Neuron (in vitro differentiated cells): ENCODE results near the gene CDH23.
"Not testable (repeated sequence)": the region's sequence is repeated elsewhere in the genome, so short reads cannot be mapped to it uniquely, and the experiment has no call there.

Experiments used
- H2AFZ ChIP-seq: one replicate; pipeline ENCODE4 v1.6.1; 2013; ENCODE audit warnings: low read depth, mild to moderate bottlenecking, inconsistent platforms, low read length, moderate library complexity
- H3K27me3 ChIP-seq: one replicate; pipeline ENCODE4 v1.6.1; 2013; ENCODE audit warnings: low read length; ENCODE audit not compliant: insufficient read depth
- H3K36me3 ChIP-seq: one replicate; pipeline ENCODE4 v1.6.1; 2013; ENCODE audit warnings: low read length; ENCODE audit not compliant: insufficient read depth
- H3K4me1 ChIP-seq: one replicate; pipeline ENCODE4 v1.6.1; 2013; ENCODE audit warnings: low read length; ENCODE audit not compliant: insufficient read depth
- H3K4me3 ChIP-seq: 2 replicates; pipeline ENCODE4 v1.5.1; 2013; ENCODE audit warnings: mild to moderate bottlenecking, low read length, moderate library complexity
- H3K9me3 ChIP-seq: one replicate; pipeline ENCODE4 v1.6.1; 2013; ENCODE audit warnings: low read length

Gene CDH23

DNA sequence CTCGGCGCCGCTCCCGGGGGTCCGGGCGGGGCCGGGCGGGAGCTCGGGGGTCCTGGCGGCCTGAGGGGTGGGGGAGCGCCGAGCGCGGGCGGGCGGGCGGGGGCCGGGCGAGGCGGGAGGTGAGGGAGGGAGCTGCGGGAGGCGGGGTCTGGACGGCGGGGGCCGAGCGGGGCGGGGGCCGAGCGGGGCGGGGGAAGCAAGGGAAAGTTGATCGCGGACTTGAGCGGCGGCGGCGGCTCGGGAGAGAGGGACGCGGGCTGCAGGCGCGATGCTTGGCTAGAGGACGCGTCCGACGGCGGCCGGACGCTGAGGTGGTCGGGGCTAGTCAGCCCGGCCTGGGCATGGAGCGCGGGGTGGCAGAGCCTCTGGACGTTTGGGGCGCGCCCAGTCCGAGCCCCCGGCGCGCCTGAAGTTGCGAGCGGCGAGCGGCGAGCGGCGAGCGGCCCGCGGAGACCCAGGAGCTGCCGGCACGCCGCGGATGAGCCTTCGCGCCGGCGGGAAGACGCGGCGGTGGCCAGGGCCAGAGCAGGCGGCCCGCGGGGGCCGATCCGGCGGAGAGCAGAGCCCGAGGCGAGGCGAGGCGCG lies at the start of gene CDH23:
Gene CDH23, plus strand, starts transcription at position 210 of the 585 bp plus-strand sequence. CDS start 42,912 bp downstream, outside the sequence.
- Histone ChIP-seq H3K4me1 (peaks cover 4% of the 10 kb centered on the region), H3K4me3 (peak within 1 kb of the TSS; percentile 9), H3K27me3 (peaks cover 86% of the 10 kb centered on the region), H3K36me3 (no peaks in the 10 kb centered on the region), H2AFZ (peak within 1 kb of the TSS; percentile 18), H3K9me3 (no peaks in the 10 kb centered on the region)

DNA sequence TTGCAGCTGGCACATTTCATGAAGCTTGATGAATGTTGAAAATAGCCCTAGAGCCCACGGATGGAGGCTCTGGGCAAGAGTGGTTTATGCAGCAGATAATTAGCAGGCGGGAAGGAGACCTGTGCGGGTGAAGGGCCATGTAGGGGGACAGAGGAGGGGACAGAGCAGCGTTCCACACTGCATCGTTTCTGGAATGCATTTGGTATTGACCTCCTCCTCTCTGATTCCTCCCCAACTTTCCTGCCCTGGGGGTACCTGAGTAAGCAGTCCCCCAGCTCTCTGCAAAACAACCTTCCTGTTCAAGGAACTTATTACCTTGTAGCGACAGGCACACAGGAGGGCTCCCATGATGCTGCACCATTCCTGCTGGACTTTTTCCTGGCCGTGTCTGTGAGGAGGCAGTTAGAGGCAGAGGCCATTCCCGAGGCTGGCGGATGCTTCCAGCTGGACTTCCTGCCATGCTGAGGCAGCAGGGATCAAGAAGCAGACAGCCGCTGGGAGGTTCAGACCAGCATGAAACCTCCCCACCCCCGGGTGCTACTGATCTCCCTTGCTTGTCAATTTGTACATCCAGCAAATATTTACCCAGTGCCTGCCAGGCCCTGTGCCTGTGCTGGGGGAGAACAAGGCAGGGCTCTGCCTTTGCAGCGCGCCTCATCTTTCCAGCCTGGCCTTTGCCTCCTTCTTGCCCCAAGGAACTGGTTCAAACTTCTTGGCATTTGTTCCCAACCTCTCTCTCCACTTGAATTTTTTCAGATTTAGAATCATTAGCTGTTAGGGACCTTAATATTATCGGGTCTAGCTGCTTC lies 48.9 kb upstream of the CDH23 start:
- no peak overlapping the region for H2AFZ ChIP-seq
- no peak overlapping the region for H3K4me3 ChIP-seq
- H3K9me3 ChIP-seq = no peaks in the 10 kb centered on the region
- peaks cover 33% of the 10 kb centered on the region for H3K4me1 ChIP-seq
- no peaks in the 10 kb centered on the region for H3K27me3 ChIP-seq
- no peaks in the 10 kb centered on the region for H3K36me3 ChIP-seq

DNA sequence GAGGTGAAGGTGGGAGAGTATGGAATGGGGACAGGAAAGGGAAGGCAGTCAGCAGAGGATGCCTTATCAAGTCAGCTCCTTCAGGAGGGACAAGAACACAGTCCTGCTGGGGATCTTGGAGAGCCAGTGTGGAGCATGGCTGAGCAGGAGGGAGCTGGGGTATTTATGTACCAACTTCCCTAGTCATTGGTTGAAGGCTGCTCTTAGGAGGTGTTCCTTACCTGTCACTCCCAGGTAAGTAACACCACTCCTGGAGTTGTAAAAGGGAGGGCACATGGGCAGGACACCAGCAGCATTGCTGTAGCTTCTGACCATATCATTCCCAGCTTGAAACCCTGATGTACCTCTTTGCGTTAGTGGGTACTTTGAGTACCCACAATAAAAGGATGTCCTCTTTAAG lies 47.9 kb upstream of the CDH23 start:
- Histone ChIP-seq H3K4me3 (no peak overlapping the region), H3K9me3 (no peaks in the 10 kb centered on the region), H3K27me3 (no peaks in the 10 kb centered on the region), H2AFZ (no peak overlapping the region), H3K36me3 (no peaks in the 10 kb centered on the region), H3K4me1 (peaks cover 22% of the 10 kb centered on the region)

DNA sequence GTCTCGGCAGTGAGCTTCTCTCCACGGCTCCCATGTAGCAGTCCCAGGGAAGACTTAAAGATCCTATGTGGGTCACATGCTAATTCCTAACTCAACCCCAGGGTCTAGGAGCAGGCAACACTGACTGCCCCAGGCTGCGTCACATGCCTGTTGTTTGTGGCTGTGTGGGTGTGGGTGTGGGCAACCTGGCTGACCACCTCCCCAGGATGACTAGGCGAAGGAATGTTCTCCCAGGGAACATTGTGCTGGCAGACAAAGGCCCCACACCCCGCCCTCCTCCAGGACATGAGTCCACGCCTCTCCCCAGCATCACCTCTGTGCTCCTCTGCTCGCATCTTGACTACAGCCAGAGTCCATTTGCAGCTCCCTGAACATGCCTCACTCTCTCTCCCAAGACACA lies 47.3 kb upstream of the CDH23 start:
- no peaks in the 10 kb centered on the region for H3K9me3 ChIP-seq
- no peak overlapping the region for H3K4me3 ChIP-seq
- no peaks in the 10 kb centered on the region for H3K36me3 ChIP-seq
- H3K27me3 ChIP-seq = no peaks in the 10 kb centered on the region
- H2AFZ ChIP-seq = no peak overlapping the region
- peaks cover 16% of the 10 kb centered on the region for H3K4me1 ChIP-seq

DNA sequence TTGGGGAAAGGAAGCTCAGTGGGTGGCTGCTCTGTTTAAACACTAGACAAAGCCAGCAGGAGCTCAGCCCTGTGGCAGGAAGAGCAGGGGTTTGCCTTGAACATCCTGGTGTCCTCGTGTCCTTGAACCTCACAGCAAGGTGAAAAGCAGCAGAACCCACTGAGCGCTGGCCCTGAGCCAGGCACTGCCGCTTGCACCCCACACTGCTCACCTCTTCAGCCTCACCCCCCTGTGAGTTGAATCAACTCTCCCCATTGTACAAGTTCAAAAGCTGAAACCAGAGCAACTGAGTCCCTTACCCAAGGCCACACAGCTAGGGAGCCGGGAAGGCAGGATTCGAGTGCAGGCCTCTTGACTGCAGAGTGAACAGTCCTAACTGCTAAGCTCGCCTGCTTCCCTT lies 45.6 kb upstream of the CDH23 start:
- Histone ChIP-seq H3K4me1 (no peaks in the 10 kb centered on the region), H2AFZ (no peak overlapping the region)

DNA sequence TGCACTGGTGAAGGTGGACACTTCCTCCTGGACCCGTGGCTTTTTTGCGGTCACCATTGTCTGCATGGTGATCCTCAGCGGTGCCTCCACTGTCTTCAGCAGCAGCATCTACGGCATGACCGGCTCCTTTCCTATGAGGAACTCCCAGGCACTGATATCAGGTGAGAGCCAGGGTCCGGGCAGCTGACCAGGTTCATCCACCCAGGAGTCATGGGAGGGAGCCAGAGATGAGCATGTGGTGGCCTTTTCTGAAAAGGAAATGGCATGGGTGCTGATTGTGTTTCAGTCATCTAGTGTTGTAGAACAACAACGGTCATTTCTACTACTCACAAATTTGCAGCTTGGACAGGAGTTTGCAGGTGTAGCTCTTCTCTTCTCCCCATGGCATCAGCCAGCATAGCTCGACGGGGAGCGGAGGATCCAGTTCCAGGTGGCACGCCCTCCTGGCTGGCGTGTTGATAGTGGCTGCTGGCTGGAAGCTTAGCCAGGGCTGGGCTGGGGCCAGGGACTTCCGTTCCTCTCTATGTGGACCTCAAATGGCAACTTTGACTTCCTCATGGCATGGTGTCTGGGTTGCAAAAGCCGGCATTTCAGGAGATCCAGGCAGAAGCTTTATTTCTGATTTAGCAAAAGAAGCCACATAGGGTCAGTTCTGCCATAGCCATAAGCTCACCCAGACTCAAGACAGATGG lies 44.9 kb upstream of the CDH23 start:
- Histone ChIP-seq H3K9me3 (no peaks in the 10 kb centered on the region), H3K4me1 (no peaks in the 10 kb centered on the region), H3K27me3 (no peaks in the 10 kb centered on the region), H3K4me3 (no peak overlapping the region), H3K36me3 (no peaks in the 10 kb centered on the region), H2AFZ (no peak overlapping the region)

More for the DNA sequence above, 45.6 kb upstream of the CDH23 start:
- no peak overlapping the region for H3K4me3 ChIP-seq
- H3K27me3 ChIP-seq = no peaks in the 10 kb centered on the region
- no peaks in the 10 kb centered on the region for H3K36me3 ChIP-seq
- H3K9me3 ChIP-seq = no peaks in the 10 kb centered on the region

DNA sequence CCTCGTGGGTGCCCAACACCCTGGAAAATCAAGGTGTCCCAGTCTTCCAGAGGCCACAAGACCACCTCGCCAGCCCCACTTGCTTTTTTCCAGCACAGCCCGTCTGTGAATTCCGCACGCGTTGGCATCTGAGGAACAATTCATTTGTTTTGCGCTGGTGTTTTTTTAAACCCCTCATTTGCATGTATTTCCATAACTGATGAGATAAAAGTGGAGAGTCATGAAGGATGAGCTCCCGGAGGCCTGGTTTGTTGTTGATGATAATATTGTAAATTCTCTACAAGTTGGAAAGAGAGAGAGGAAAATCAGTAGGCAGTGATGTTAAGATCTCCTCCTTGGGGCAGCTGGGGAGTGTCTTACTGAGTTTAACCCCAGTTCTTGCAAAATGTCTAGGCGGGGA lies 43.1 kb upstream of the CDH23 start:
- H3K4me3 ChIP-seq = no peak overlapping the region
- no peaks in the 10 kb centered on the region for H3K4me1 ChIP-seq
- H2AFZ ChIP-seq = no peak overlapping the region
- no peaks in the 10 kb centered on the region for H3K36me3 ChIP-seq
- H3K27me3 ChIP-seq = no peaks in the 10 kb centered on the region
- H3K9me3 ChIP-seq = no peaks in the 10 kb centered on the region

DNA sequence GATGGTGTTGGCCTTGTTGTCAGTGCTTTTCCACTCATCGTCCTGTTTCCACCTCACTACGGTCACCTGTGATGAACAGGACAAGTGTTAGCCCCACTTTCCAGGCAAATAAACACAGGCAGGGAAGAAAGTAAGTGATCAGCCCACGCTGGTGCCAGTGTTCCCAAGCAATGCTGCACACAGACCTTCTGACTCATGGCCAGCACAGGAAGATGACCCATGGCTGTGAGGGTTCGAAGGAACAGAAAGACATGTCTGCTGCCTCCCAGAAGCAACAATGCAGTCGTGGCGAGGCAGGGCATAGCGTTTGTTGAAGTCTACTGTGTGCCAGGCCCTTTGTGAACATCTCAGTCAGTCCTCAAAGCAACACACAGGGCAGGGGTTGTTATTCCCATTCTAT lies 41.9 kb upstream of the CDH23 start:
- Histone ChIP-seq H3K27me3 (no peaks in the 10 kb centered on the region), H2AFZ (no peak overlapping the region), H3K36me3 (no peaks in the 10 kb centered on the region), H3K4me1 (no peaks in the 10 kb centered on the region), H3K4me3 (no peak overlapping the region), H3K9me3 (peaks cover 2% of the 10 kb centered on the region)

DNA sequence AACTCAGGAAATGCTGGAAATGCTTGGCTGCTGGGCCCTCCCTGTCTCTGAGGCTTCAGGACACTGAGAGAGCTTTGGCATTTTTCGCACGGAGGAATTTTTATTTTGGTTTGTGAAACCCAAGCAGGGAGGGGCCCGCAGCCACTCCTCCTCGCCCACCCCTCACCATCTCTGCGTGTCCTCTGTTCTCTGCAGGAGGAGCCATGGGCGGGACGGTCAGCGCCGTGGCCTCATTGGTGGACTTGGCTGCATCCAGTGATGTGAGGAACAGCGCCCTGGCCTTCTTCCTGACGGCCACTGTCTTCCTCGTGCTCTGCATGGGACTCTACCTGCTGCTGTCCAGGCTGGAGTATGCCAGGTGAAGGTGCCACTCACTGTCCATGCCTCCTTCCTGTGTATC lies 40.8 kb upstream of the CDH23 start:
- Histone ChIP-seq H3K36me3 (no peaks in the 10 kb centered on the region), H3K27me3 (no peaks in the 10 kb centered on the region), H2AFZ (no peak overlapping the region), H3K9me3 (peaks cover 2% of the 10 kb centered on the region), H3K4me3 (no peak overlapping the region), H3K4me1 (no peaks in the 10 kb centered on the region)

DNA sequence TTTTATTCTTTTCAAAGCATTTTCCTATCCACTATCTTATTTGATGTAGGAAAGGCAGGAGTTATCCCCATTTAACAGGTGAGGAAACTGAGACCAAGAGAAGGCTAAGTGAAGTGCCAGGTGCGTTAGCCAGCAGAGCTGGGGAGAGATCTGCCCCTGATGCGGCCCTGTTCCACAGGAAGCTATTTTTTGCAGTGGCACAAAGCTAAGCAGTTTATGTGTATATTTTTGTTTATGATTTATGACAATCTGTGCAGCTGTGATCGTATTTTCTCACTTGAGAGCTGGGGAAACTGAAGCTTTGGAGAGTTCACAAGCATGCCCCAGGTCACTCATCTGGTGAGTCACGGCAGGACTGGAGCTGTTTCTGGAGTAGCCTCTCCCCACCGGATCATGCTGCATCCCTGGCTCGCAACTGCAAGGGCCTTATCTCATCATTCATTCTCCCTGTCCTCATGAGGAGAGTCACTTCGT lies 38.9 kb upstream of the CDH23 start:
- peaks cover 2% of the 10 kb centered on the region for H3K9me3 ChIP-seq
- H3K4me1 ChIP-seq = no peaks in the 10 kb centered on the region
- no peak overlapping the region for H2AFZ ChIP-seq
- no peaks in the 10 kb centered on the region for H3K27me3 ChIP-seq
- H3K4me3 ChIP-seq = no peak overlapping the region
- H3K36me3 ChIP-seq = no peaks in the 10 kb centered on the region

DNA sequence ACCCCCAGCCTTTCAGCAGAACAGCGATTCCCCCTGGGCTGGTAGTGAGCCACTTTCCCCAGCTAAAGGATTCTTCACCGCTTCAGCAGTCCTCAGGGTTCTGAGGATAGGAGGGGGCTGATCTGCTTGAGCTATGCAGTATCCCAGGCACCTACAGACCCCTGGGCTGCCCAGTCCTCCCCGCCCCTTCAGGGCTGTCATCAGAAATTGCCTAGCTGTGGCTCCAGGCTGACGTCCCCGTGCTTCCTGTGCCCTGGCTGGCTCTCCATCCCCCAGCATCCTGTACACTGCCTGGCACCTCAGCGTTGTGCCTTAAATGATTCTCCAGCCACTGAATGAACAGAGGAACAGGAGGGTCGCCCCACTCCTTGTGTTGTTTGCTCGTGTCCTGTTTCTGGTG lies 38.4 kb upstream of the CDH23 start:
- no peaks in the 10 kb centered on the region for H3K4me1 ChIP-seq
- H2AFZ ChIP-seq = no peak overlapping the region
- H3K4me3 ChIP-seq = no peak overlapping the region

DNA sequence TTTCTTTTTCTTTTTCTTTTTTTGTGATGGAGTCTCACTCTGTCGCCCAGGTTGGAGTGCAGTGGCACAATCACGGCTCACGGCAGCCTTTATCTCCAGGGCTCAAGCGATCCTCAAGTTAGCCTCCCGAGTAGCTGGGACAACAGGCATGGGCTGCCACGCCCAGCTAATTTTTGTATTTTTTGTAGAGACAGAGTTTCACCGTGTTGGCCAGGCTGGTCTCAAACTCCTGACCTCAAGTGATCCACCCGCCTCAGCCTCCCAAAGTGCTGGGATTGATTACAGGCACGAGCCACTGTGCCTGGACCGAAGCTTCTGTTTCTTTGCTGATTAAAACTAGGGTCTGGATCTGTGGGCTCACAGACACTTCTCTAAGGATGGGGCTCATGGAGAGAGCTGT lies 37.8 kb upstream of the CDH23 start:
- not testable (repeated sequence) for H3K4me1 ChIP-seq, H3K9me3 ChIP-seq, H2AFZ ChIP-seq, H3K4me3 ChIP-seq, H3K36me3 ChIP-seq, H3K27me3 ChIP-seq

More for the DNA sequence above, 38.4 kb upstream of the CDH23 start:
- H3K27me3 ChIP-seq = no peaks in the 10 kb centered on the region
- H3K9me3 ChIP-seq = peaks cover 2% of the 10 kb centered on the region
- no peaks in the 10 kb centered on the region for H3K36me3 ChIP-seq

DNA sequence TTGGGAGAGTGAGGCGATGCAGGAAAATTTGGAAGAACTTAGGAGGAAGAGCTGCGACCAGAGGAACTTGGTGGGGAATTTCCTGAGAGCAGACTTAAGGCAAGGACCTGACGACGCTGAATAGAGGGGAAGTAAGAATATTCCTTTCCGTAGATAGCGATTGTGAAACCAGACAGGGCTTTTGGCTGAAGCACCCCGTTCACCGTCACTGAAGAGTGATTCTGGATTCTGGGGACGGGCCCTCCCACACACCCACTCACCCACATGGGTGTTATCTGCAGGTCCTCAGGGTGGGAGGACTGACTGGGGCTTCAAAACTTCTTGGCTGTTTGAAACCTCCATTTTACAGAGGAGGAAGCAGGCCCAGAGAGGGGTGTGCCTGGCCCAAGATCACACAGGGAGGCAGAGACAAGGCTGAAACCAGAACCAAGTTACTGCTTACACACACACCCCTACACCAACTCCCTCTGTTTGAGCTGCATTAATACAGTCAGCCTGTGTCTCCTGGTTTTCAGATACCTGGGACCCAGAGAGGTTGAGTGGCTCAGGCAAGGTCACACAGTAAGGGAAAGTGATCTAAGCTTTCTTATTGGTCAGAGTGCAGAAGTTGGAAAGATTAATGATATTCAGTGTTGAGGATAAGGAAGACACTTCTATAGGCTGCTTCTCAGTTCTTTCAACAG lies 37.2 kb upstream of the CDH23 start:
- Histone ChIP-seq H3K9me3 (peaks cover 2% of the 10 kb centered on the region), H3K27me3 (no peaks in the 10 kb centered on the region), H3K4me3 (no peak overlapping the region), H3K36me3 (no peaks in the 10 kb centered on the region), H3K4me1 (no peaks in the 10 kb centered on the region), H2AFZ (no peak overlapping the region)
